HG02981 (cell line): ENCODE results near the gene ADAM12.
A peak's percentile ranks its signal among the peaks of the same experiment; 100 is the strongest.

Experiments used
- ATAC-seq: cut with Tn5 transposase; IDR thresholded peaks from one replicate; pipeline ENCODE4 v1.9.1; 2021; ENCODE audit warnings: mild to moderate bottlenecking, moderate library complexity; ENCODE audit not compliant: unreplicated experiment

The ADAM12 gene

DNA sequence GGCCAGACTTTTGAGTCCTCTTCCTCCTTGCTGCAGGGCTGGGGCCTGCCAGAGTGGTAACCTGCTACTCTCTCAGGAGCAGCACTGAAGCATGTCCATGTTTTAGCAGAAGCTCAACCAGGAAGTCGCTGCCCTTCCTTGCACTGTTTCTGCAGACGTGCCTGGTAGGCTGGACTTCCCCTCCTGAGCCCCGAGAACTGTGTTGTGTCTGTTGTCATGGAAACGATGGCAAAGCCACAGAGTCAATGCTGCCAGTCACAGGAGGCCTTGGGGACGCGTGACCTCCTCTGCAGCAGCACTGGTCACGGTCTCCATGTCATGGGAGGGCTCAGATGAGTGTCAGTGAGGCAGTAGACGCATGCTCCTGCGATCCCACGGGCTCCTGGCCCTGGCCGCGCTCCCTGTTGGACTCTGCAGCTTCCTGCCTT, 346.5 kb downstream of the ADAM12 start:
- peak; percentile 99 for ATAC-seq

GRCh38 chr10:126041117-126041516, 347.2 kb downstream of the ADAM12 start:
- ATAC-seq: no peak

GRCh38 chr10:126037946-126038345, 350.3 kb downstream of the ADAM12 start:
- no peak for ATAC-seq

DNA sequence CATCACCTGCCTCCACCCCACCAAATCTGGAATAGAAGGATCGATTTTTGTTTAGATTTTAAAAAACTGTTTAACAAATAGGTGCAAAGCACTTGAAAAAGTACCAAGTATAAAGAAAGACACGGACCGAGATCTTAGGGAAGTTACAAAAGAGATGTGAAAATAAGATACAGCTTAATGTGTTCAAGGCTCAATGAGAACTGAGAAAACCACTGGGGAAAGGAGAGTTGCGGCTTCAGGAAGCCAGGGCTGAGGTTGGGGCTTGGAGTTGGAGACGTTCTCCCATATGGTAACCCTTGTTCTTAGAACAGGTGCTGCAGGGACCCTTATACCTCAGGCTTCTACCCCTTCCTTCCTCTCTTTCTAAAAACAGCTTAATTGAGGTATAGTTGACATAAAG, 351.8 kb downstream of the ADAM12 start:
- ATAC-seq: no peak

DNA sequence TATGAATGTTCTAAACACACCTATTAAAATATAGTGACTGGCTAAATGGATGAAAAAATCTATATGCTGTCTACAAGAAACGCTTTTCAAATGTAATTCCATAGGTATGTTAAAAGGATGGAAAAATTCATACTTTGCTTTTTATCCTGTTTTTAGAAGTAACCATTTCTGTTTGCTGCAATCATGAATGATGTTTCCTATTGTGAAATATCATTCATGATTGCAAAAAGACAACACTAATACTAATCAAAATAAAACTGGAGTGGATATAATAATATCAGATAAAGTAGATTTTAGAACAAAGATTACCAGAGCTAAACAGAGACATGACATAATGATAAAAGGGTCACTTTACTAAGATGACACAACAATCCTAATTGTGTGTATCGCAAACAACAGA, 353.7 kb downstream of the ADAM12 start:
- no peak for ATAC-seq

- ATAC-seq: no peak
Observed at GRCh38 chr10:126029999-126030398, 358.3 kb downstream of the ADAM12 start.

DNA sequence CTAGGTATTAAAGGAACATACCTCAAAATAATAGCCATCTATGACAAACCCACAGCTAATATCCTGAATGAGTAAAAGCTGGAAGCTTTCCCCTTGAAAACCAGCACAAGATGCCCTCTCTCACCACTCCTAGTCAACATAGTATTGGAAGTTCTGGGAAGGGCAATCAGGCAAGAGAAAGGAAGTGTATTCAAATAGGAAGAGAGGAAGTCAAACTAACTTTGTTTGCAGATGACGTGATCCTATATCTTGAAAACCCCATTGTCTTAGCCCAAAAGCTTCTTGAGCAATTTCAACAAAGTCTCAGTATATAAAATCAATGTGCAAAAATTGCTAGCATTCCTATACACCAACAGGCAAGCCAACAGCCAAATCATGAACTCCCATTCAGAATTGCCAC, 360.6 kb downstream of the ADAM12 start:
- ATAC-seq: no peak

DNA sequence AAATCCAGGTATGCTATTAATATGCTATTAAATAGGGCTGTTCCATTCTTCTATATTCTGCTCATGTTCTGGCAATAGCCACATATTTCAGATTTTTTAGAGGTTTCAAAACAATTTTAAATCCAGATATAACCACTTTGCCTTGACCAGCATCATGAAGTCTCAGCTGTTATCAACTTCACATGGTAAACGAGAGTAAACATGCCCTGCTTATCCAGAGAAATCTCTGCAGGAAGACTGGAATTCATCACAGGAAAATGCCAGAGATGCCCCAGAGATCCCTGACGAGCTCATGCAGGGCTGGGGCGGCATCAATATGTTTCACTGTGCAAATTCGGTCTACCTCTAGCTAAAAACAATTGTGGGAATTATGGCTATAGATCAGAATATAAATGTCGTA, 365.4 kb downstream of the ADAM12 start:
- no peak for ATAC-seq

GRCh38 chr10:126021833-126022500, 366.3 kb downstream of the ADAM12 start:
- ATAC-seq: no peak

DNA sequence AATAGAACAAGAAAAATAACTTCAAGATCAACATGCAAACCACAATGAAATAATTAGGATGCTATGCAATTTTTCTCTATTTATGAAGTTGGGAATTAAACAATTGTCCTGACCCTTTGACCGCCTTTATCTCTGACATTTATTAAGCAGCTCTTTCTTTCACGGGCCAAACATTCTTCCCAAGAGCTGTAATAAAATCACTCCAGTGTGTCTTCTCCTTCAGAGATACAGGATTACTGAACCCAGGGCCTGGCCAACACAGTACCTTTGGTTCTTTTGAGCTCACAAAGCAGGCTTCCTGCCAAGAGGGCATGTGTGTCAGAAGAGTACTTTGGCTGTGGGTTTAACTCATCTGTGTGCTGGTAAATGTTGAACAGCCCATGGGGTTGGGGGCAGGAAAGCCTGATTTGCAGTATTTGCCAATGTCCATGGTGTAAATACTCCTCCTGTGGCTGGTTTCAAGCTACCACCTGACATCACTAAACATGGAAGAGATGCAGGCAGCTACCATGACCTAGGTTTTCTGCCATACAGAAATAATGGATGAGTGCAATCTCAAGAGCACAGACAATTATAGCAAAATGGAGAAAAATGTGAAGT, 370.2 kb downstream of the ADAM12 start:
- no peak for ATAC-seq

- no peak for ATAC-seq
Observed at GRCh38 chr10:126016882-126017281, 371.4 kb downstream of the ADAM12 start.

DNA sequence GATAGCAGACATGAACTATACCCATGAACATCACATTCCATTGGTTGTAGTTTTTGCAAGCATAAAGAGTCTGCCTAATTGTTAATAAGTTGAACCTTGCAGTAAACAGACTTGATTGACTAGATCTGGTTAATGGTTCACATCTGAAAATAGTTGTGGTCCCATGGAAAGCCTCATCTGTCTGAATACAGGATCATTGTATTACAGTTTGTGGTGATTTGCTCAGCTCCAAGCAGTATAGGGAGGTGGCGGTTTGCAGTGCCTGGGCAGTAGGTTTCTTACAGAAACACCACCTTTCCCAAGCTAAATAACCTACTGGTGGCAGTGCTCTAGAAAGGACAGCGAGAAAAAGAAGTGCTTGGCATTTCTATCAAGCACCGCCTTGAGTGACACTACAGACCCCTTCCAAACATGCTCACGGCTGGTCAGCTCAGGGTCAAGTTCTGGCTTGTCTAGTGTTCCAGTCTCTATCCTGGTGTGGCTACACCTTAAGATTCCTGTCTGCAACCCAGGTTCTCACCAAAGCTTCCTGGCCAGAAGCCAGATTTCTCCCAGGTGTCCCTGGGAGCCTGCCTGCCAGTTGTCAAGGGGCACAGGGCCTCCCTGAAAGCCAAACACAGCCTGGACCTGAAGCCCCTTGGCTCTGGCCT, 372.0 kb downstream of the ADAM12 start:
- no peak for ATAC-seq

DNA sequence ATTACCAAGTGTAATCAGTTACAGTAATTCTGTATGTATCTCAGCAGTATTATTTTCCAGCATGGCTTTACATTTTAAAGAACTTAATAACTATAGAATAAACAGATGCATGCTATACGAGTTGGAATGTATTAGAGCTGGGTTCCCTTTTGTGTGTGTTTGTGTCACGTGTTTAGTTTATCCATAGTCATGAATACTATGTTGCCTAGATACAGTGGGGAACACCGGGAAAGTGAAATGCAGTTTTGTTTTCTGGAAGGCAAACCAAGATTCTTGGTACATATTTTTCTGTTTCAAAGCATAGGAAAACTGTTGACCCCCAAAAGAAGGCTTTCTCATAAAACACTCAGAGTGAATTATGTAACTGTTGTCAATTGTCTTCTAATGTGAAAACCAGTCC, 372.9 kb downstream of the ADAM12 start:
- no peak for ATAC-seq

- no peak for ATAC-seq
Observed at GRCh38 chr10:126014309-126014708, 374.0 kb downstream of the ADAM12 start.

- no peak for ATAC-seq
Observed at GRCh38 chr10:126013489-126014281, 374.6 kb downstream of the ADAM12 start.

DNA sequence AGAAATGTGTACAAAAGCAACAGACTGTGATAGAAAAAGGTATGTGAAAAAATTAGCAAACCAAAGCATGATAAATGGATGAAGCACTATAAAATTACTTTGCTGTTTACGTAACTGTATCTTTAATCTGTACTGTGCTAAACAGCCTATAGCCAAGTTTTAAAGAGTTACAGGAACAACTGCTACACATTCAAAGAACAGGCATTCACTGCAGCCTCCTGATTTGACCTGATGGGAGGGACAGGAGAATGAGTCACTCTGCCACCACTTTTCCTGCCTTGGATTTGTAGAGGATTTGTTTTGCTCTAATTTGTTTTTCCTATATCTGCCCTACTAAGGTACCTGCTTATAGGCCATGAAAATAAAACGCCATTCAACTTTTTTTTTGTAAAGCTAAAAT, 375.8 kb downstream of the ADAM12 start:
- ATAC-seq: no peak

DNA sequence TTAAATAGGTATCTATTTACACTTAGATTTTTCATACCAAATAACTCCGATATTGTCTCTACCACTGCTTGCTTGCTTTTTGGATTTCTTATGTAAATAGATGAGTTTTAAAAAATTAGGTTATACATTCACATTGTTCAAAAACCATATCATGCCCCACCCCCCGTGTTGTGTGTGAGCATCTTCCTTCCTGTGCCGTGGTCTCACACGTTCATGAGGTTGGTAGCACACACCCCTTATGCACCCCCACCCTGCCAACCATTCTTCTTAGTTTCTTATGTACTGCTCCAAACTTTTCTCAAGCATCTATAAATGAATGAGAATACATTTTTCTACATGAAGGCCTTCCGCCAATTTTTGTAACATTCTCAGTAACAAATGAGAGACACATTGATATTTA, 376.3 kb downstream of the ADAM12 start:
- ATAC-seq: no peak

GRCh38 chr10:126009650-126010049, 378.6 kb downstream of the ADAM12 start:
- ATAC-seq: no peak

DNA sequence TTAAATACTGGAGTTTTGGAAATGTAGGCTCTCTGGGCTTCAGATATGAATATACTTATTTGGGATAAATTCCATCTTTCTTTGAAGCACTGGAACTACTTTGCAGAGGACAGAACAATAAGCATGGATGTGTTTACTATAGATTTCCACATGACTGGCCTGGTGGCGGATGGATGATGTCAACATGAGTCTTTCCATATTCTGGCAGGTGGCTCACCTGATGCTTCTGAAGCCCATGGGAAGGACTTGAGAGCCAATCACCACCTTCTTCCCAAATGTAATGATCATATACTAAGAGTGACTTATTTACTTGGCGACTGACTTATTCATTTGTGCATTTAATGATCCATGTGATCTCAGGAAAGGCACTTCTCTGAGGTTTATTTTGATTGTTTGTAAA, 381.4 kb downstream of the ADAM12 start:
- no peak for ATAC-seq

DNA sequence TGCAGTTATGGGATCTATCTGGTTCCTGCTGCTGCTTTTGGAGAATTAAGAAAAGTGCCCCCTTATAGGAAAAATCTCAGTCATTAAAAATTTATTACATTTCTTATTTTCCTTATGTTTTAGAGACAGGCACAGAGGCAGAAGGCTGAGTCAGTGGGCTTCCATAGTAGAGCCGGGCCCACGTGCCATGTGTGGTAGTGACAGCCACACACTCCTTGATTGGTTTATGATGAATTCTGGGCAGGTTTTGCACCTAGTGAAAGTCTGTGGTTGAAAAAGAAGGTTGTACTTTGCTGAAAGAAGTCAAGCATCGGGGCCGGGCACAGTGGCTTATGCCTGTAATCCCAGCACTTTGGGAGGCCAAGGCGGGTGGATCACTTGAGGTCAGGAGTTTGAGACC, 382.0 kb downstream of the ADAM12 start:
- ATAC-seq: no peak

- no peak for ATAC-seq
Observed at GRCh38 chr10:126004752-126005151, 383.5 kb downstream of the ADAM12 start.

- no peak for ATAC-seq
Observed at GRCh38 chr10:126001576-126001975, 386.7 kb downstream of the ADAM12 start.
